OCI-LY1 (cell line): ENCODE data around the gene TBCD.

Experiments
- EZH2 ChIP-seq: fragments of 200-600 bp; sonication (generic), shearing (Covaris generic); IDR thresholded peaks from 2 replicates; pipeline ENCODE4 v1.8.0; 2017; ENCODE audit warnings: borderline replicate concordance, mixed run types, mild to moderate bottlenecking, antibody characterized with exemption, low read length, moderate library complexity, mixed read lengths
- TF ChIP-seq, protein P1 (sequence below): fragments of 200-600 bp; sonication (generic), shearing (Covaris generic); IDR thresholded peaks from 2 replicates; pipeline ENCODE4 v1.5.1; 2017; ENCODE audit warnings: mild to moderate bottlenecking, antibody characterized with exemption, low read length, moderate library complexity, mixed read lengths

DNA sequence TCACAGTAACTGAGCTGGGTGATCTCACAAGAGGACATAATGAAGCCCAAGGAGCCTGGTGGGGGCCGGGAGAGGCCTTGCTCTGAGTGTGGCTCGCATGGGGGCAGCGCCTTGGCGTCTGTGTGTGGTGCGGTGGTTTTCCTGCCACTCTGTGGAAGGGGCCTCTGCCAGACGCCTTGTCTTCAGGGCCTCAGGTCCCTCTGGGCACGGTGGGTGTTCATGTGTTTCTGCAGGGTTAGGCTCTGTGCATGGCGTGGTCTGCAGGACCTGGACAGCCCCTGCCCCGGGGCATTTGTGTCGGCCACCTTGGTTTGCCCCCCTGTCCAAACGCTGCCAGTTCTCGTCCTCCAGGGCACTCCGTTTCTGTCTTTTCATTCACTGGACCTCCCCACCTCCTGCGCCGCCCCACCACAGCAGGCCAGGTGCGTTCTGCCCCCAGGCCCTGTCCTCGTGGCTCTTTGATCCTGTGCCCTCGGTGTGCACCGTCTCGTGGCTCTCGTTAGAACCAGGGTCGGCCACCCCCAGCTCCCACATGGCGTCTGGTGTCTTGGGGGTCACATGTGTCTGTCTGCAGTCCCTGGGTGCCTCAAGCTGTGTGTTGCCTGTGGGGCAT, 131.7 kb downstream of the TBCD start:
- no peak for TF ChIP-seq EZH2
- TF ChIP-seq, protein P1, sequence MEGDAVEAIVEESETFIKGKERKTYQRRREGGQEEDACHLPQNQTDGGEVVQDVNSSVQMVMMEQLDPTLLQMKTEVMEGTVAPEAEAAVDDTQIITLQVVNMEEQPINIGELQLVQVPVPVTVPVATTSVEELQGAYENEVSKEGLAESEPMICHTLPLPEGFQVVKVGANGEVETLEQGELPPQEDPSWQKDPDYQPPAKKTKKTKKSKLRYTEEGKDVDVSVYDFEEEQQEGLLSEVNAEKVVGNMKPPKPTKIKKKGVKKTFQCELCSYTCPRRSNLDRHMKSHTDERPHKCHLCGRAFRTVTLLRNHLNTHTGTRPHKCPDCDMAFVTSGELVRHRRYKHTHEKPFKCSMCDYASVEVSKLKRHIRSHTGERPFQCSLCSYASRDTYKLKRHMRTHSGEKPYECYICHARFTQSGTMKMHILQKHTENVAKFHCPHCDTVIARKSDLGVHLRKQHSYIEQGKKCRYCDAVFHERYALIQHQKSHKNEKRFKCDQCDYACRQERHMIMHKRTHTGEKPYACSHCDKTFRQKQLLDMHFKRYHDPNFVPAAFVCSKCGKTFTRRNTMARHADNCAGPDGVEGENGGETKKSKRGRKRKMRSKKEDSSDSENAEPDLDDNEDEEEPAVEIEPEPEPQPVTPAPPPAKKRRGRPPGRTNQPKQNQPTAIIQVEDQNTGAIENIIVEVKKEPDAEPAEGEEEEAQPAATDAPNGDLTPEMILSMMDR = no peak
